GM04503 (cell line): ENCODE measurements around the gene ZNF692.
"Not testable (repeated sequence)": the region's sequence is repeated elsewhere in the genome, so short reads cannot be mapped to it uniquely, and the experiment has no call there.

Experiments used
- DNase-seq: peaks from one replicate; pipeline ENCODE4 v3.0.0-alpha.2; 2012; ENCODE audit warnings: low read depth

The ZNF692 gene

GRCh38 chr1:248848602-248849001 is 10.3 kb downstream of the ZNF692 start:
- DNase-seq, result no peak

DNA sequence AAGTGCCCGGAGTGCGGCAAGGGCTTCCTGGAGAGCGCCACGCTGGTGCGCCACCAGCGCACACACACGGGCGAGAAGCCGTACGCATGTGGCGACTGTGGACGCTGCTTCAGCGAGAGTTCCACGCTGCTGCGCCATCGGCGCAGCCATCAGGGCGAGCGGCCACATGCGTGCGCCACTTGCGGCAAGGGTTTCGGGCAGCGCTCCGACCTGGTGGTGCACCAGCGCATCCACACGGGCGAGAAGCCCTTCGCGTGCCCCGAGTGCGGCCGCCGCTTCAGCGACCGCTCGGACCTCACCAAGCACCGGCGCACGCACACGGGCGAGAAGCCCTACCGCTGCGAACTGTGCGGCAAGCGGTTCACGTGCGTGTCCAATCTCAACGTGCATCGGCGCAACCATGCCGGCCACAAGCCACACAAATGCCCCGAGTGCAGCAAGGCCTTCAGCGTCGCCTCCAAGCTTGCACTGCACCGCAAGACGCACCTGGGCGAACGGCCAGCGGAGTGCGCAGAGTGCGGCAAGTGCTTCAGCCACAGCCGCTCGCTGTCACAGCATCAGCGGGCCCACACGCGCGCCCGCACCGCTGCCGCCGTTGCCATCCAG is 10.8 kb downstream of the ZNF692 start:
- DNase-seq, result no peak

DNA sequence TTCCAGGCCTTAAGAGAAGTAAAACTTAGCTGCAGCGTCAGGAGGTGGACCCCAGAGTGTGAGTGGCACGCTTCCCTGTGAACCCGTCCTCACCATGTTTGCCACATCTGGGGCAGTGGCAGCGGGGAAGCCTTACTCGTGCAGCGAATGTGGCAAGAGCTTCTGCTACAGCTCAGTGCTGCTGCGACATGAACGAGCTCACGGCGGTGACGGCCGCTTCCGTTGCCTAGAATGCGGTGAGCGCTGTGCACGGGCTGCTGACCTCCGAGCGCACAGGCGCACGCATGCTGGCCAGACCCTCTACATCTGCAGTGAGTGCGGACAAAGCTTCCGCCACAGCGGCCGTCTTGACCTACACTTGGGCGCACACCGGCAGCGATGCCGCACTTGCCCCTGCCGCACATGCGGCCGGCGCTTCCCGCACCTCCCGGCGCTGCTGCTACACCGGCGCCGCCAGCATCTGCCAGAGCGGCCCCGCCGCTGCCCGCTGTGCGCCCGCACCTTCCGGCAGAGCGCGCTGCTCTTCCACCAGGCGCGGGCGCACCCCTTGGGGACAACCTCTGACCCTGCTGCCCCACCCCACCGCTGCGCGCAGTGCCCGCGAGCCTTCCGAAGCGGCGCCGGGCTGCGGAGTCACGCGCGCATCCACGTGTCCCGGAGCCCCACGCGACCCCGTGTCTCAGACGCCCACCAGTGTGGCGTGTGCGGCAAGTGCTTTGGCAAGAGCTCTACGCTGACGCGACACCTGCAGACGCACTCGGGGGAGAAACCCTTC is 11.5 kb downstream of the ZNF692 start:
- no peak for DNase-seq

- no peak for DNase-seq
Measured at GRCh38 chr1:248844526-248844925, 14.4 kb downstream of the ZNF692 start.

DNA sequence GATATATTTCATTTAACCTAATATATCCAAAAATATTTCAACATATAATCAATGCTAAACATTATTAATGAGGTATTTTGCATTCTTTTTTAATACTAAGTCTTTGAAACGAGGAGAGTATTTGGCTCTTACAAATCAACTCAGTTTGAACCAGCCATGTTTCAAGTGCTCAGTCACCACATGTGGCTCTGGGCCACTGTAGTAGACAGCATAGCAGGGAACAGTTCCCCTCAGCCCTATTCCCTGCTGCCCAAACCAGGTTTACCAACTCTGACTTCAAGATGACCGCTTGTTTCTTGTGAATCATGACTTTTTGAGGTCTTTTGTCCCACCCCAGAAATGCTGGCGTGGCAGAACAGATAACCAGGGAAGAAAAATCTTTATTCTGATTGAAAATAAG is 15.2 kb downstream of the ZNF692 start:
- DNase-seq, result no peak

DNA sequence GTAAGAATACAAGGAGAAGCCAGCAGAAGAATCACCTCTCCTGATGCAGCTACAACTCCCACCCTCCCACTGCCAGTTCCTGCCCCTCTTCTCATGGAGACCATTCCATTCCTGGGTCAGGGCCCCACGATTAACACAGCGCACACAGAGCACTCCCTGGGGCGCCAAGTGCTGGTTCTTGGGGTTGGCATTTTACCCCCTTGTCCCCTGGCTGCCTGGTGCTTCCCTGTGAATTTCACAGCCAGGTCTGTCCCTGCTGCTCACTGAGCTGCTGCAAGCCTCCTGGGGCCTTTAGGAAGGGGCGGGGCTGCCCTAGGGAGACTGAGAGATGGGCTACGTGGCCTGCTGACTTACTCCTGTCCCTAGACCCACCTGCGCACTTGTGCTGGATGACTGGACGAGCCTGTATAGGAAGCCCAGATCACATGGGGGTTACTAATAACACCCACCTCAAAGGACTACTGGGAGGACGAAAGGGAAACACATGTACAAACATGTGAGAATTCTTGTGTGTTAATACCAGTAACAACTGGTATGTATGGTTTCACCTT is 16.0 kb downstream of the ZNF692 start:
- no peak for DNase-seq

GRCh38 chr1:248841702-248842395 is 17.0 kb downstream of the ZNF692 start:
- no peak for DNase-seq

- no peak for DNase-seq
Measured at GRCh38 chr1:248840946-248841345, 17.9 kb downstream of the ZNF692 start.

- DNase-seq, result no peak
Measured at GRCh38 chr1:248839168-248839555, 19.7 kb downstream of the ZNF692 start.

GRCh38 chr1:248838357-248839167 is 20.3 kb downstream of the ZNF692 start:
- DNase-seq, result peak; percentile 55

- DNase-seq, result peak; percentile 87
Measured at GRCh38 chr1:248837781-248838356, 21.0 kb downstream of the ZNF692 start, which contains the start of gene ZNF672. TSS of gene ZNF672 (plus strand) at chr1:248838224. CDS start at chr1:248847275, 9,051 bp downstream.

GRCh38 chr1:248837045-248837780 is 21.7 kb downstream of the ZNF692 start:
- no peak for DNase-seq

DNA sequence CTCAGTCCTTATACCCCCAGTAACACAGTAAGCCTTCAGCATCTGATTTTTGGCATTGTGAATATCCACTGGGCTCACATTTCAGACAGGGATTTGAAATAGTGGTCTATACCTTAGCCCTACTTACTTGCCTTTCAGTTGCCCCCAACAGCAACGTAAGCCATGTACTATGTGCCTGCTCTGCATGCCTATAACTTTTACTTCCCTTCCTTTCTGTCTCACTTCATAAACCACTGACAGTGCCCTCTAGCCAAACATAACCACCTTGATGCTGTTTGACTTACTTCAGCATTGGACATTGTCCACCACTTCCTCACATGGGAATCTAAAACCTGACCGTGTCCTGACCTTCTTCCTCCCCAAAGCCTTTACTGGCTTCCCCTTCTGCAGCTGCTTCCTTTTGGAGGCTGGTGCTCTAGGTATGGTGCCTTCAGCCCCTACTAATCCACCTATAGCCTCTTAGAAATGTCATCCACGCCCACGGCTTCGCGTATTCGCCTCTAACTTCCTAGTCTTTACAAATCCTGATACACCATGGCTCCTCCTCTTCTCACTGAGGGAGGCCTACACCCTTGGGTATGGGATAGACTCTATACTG is 24.4 kb downstream of the ZNF692 start:
- DNase-seq, result no peak

- no peak for DNase-seq
Measured at GRCh38 chr1:248831842-248832241, 27.0 kb downstream of the ZNF692 start.

DNA sequence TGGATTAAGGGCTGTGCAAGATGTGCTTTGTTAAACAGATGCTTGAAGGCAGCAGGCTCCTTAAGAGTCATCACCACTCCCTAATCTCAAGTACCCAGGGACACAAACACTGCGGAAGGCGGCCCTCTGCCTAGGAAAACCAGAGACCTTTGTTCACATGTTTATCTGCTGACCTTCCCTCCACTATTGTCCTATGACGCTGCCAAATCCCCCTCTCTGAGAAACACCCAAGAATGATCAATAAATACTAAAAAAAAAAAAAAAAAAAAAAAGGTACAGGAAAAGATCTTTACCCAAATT is 28.2 kb downstream of the ZNF692 start:
- not testable (repeated sequence) for DNase-seq

DNA sequence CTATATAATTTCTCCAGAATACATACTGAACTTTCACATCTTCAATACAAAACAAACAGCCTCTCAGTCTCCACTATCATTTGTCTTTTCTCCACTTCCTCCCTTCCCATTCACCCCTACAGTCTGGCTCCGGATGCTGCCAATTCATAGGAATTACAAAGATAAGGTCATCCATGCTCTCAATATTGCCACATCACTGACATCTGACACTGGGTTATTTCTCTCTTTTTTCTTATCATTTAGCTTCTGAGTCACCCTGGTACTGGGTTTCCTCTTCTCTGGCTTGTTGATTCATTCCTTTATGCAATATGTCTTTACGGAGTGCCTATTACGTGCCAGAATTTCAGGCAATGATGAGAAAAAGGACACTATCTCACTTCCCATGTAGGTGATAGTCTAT is 30.0 kb downstream of the ZNF692 start:
- no peak for DNase-seq

DNA sequence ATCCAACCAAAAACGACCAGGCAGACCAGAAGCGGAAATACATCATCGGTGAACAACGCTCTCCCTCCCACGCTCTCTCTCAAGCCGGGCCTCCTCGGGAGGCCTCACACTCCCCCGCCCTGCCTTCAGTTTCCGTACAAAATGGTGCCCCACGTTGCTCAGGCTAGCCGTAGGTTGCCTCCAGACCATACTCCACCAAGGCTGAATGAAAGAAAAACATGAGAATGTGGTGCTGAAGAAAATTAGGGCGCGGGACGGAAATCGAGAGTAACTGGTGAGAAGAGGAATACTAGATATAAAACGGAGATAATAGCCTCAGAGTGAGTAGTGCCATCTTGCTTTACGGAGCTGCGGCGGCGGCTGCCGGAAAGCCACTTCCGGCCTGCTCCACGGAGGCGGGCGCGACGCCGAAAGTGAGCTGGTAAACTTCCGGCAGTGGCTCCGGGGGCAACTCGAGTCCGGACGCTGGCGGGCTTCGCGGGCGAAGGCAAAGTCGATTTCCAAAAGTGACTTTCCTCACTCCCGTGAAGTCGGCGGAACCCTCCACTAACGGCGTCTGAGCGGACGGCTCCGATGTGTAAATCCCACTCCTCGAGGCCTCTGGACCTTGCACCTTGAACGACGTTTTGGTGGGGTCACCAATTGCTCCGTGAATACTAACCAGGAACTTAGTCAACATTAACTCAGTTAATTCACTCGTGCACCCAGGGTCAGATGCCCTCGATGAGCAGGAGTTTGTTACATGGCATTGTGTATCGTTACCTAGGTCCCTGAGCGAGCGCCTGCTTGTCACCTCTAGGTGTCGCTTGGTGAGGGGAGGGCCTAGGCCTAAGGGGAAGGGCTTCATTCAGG is 32.8 kb downstream of the ZNF692 start, which contains the start of gene SH3BP5L:
Gene SH3BP5L, minus strand, starts transcription at position 7 of the 852 bp plus-strand sequence. CDS start 980 bp downstream, outside the sequence.
- peak; percentile 86 for DNase-seq

- DNase-seq, result no peak
Measured at GRCh38 chr1:248825573-248825908, 33.3 kb downstream of the ZNF692 start.

DNA sequence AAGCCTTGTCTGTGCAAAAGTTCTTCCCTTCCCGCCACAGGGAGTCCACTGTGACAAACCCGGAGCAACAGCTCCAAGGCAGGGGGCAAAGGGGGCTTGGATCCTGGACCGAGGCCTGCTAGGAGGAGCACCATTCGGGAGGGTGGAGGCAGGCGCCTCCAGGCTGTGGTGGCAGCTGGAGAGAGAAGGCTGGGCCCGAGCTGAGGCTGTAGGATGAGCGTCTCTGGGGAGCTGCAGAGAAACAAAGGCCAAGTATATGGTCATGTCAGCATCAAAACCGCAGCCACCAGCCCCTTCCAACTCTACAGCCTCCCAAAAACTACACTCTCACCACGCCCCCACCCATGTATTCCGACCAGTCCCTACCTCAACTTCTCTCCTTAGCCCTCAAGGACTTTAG is 33.7 kb downstream of the ZNF692 start:
- no peak for DNase-seq

- DNase-seq, result no peak
Measured at GRCh38 chr1:248824701-248825100, 34.2 kb downstream of the ZNF692 start.
